Mononuclear cell (primary cell): ENCODE results near the gene RBCK1. TPM values are rescaled to one million over a fixed set of nuclear protein-coding genes. Genes with fewer than 3 reads are reported as not detected.
"Not testable (repeated sequence)": the region's sequence is repeated elsewhere in the genome, so short reads cannot be mapped to it uniquely, and the experiment has no call there.

Source experiments
- H3K27me3 ChIP-seq: 2 replicates; pipeline ENCODE4 v1.6.0; 2011; ENCODE audit warnings: low read length, control low read depth; ENCODE audit not compliant: insufficient read depth
- H3K4me1 ChIP-seq: 2 replicates; pipeline ENCODE4 v1.5.1; 2011; ENCODE audit warnings: mild to moderate bottlenecking, low read length, control low read depth; ENCODE audit not compliant: insufficient read depth
- H3K4me3 ChIP-seq: 2 replicates; pipeline ENCODE4 v1.5.1; 2011; ENCODE audit warnings: mild to moderate bottlenecking, low read length, moderate library complexity
- H3K9me3 ChIP-seq: 2 replicates; pipeline ENCODE4 v1.5.1; 2011; ENCODE audit warnings: low read depth, mild to moderate bottlenecking, control low read depth, low read length
- total RNA-seq: library from RNA; depleted of rRNA; stranded (reverse); fragments of >200 nt; gene quantifications from one replicate; pipeline ENCODE4 v1.2.3, GENCODE V29; 2012

RBCK1 gene
- total RNA-seq, 1 donor: 49.4 TPM

DNA sequence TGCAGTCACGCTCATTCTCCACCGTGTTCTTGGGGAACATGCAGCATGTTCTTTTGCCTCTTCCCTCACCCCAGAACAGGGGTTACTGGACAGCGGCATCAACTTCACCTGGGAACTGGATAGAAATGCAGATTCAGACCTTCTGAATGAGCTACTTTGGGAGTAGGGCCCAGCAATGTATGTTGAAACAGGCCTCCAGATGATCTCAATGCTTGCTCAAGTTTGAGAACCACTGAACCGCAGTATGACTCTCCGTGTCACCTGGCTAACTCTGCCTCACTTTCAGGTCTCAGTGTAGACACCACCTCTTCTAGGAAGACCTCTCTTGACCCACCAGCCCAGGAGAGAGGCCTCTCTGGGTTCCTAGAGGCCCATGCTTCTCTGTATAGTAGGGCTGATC lies 22.7 kb upstream of the RBCK1 start:
- H3K9me3 ChIP-seq: no peaks in the 10 kb centered on the region
- H3K4me1 ChIP-seq: peaks cover 4% of the 10 kb centered on the region
- H3K27me3 ChIP-seq: no peaks in the 10 kb centered on the region
- no peak overlapping the region for H3K4me3 ChIP-seq

DNA sequence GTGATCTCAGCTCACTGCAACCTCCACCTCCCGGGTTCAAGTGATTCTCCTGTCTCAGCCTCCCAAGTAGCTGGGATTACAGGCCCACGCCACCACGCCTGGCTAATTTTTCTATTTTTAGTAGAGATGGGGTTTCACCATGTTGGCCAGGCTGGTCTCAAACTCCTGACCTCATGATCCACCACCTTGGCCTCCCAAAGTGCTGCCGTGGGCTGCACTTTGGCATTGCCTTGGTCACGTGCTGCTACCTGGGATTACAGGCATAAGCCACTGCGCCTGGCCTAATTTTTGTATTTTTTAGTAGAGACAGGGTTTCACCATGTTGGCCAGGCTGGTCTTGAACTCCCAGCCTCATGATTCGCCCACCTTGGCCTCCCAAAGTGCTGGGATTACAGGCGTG lies 21.5 kb upstream of the RBCK1 start:
- not testable (repeated sequence) for H3K27me3 ChIP-seq, H3K4me3 ChIP-seq, H3K9me3 ChIP-seq

DNA sequence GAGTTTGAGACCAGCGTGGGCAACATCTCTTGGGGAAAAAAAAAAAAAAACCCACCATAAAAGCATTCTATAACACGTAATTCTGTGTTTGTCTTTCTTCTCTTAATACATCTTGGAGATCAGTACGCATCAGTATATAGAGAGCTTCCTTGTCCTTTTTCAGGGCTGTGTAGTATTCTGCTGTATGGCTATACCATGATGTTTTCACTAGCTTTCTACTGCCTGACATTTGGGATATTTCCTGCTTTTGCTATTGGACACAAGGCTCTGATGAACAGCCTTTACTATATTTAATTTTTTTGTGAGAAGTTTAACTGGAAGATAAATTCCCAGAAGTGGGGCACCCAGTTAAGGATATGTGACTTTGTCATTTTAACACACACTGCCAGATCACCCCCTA lies 20.6 kb upstream of the RBCK1 start:
- Histone ChIP-seq H3K27me3 (no peaks in the 10 kb centered on the region), H3K4me3 (no peak overlapping the region)

More for the DNA sequence above, 21.5 kb upstream of the RBCK1 start:
- not testable (repeated sequence) for H3K4me1 ChIP-seq

DNA sequence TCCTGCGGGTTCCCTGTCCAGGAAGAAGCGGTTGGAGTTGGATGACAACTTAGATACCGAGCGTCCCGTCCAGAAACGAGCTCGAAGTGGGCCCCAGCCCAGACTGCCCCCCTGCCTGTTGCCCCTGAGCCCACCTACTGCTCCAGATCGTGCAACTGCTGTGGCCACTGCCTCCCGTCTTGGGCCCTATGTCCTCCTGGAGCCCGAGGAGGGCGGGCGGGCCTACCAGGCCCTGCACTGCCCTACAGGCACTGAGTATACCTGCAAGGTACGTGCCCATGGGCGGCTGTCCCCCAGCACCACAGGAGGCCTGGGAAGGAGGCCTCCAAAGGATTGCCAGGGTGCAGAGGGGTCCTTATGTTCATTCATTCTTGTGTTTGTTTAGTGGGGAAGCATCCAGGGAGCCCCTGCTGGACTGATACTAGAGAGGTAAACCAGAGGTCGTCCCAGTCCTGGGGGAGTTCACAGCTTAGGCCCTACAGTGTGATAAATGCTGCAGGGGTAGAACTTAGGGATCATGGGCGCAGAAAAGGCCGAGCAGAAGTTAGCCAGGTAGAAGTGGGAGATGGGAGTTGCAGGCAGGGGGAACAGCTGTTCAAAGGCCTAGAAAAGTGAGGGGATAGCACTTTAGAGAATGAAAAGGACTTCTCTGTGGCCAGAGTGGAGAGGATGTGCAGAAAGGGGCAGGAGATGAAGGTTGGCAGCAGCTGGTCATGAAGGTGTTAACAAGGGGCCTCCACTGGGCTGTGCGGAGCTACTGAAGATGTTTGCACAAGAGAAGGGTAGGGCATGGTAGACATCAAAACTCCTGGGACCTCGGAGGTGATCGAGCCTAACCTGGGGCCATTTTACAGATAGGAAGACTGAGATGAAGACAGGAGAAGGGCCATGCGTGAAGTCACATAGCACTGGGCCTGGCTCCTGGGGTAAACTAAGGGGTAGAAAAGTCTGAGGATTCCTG lies 19.8 kb upstream of the RBCK1 start:
- no peaks in the 10 kb centered on the region for H3K9me3 ChIP-seq

More for the DNA sequence above, 20.6 kb upstream of the RBCK1 start:
- Histone ChIP-seq H3K9me3 (no peaks in the 10 kb centered on the region), H3K4me1 (no peaks in the 10 kb centered on the region)

DNA sequence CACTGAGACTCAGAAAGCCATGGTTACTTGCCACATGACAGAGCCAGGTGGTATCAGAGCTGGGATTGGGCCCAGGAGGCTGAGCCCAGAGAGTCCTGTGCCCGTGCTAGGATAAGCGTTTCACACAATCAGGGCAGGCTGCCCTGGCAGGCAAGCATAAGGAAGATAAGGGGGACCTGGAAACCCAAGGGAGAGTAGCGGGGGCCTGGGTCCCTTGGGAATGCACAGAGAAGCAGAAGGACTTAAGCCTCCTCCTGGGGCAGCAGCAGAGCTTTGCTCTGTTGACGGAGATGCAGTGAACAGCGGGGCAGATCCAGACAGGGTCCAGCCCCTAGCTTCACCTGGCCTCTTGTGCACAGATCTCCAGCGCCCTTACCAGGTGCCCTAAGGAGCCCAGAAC lies 18.9 kb upstream of the RBCK1 start:
- H3K27me3 ChIP-seq: no peaks in the 10 kb centered on the region
- H3K4me3 ChIP-seq: no peak overlapping the region
- no peaks in the 10 kb centered on the region for H3K9me3 ChIP-seq
- H3K4me1 ChIP-seq: no peaks in the 10 kb centered on the region

More for the DNA sequence above, 19.8 kb upstream of the RBCK1 start:
- Histone ChIP-seq H3K4me1 (no peaks in the 10 kb centered on the region), H3K27me3 (no peaks in the 10 kb centered on the region), H3K4me3 (no peak overlapping the region)

DNA sequence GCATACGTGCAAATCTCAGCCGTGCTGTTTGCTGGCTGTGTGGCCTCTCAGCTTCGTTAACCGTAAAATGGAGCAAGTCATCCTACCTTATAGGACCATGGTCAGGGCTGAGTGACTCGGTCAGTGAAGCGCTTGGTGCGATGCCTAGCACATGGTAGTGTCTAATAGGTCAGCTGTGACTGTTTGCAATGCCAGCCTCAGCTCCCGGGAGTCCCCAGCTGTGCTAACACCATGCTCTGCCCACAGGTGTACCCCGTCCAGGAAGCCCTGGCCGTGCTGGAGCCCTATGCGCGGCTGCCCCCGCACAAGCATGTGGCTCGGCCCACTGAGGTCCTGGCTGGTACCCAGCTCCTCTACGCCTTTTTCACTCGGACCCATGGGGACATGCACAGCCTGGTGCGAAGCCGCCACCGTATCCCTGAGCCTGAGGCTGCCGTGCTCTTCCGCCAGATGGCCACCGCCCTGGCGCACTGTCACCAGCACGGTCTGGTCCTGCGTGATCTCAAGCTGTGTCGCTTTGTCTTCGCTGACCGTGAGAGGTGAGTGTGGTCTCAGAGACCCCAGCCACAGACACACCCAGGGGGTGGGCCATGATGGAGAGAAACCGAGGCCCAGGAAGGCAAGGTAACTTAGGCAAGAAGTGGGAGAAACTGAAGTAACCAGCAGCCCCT lies 16.9 kb upstream of the RBCK1 start:
- Histone ChIP-seq H3K27me3 (no peaks in the 10 kb centered on the region), H3K9me3 (no peaks in the 10 kb centered on the region), H3K4me3 (no peak overlapping the region), H3K4me1 (no peaks in the 10 kb centered on the region)

DNA sequence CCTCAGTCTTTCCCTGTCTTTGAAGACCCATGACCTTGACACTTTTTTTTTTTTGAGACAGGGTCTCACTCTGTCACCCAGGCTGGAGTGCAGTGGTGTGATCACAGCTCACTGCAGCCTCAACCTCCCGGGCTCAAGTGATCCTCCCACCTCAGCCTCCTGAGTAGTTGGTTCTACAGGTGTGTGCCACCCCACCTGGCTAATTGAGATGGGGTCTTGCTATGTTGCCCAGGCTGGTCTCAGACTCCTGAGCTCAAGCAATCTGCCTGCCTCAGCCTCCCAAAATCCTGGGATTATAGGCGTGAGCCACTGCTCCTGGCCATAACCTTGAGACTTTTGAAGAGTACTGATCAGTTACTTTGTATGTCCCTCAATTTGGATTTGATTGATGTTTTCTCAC lies 14.8 kb upstream of the RBCK1 start:
- H3K4me1 ChIP-seq, H3K4me3 ChIP-seq, H3K27me3 ChIP-seq, H3K9me3 ChIP-seq: not testable (repeated sequence)

DNA sequence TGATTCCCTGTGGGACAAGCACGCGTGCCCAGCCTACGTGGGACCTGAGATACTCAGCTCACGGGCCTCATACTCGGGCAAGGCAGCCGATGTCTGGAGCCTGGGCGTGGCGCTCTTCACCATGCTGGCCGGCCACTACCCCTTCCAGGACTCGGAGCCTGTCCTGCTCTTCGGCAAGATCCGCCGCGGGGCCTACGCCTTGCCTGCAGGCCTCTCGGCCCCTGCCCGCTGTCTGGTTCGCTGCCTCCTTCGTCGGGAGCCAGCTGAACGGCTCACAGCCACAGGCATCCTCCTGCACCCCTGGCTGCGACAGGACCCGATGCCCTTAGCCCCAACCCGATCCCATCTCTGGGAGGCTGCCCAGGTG lies 11.9 kb upstream of the RBCK1 start:
- Histone ChIP-seq H3K4me3 (no peak overlapping the region), H3K9me3 (no peaks in the 10 kb centered on the region), H3K4me1 (no peaks in the 10 kb centered on the region), H3K27me3 (no peaks in the 10 kb centered on the region)

DNA sequence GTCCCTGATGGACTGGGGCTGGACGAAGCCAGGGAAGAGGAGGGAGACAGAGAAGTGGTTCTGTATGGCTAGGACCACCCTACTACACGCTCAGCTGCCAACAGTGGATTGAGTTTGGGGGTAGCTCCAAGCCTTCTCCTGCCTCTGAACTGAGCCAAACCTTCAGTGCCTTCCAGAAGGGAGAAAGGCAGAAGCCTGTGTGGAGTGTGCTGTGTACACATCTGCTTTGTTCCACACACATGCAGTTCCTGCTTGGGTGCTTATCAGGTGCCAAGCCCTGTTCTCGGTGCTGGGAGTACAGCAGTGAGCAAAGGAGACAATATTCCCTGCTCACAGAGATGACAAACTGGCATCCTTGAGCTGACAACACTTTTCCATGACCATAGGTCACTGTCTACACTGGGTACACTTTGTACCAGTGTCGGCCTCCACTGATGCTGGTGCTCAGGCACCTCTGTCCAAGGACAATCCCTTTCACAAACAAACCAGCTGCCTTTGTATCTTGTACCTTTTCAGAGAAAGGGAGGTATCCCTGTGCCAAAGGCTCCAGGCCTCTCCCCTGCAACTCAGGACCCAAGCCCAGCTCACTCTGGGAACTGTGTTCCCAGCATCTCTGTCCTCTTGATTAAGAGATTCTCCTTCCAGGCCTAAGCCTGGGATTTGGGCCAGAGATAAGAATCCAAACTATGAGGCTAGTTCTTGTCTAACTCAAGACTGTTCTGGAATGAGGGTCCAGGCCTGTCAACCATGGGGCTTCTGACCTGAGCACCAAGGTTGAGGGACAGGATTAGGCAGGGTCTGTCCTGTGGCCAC lies 11.3 kb upstream of the RBCK1 start:
- H3K27me3 ChIP-seq: no peaks in the 10 kb centered on the region
- peaks cover 1% of the 10 kb centered on the region for H3K4me1 ChIP-seq

DNA sequence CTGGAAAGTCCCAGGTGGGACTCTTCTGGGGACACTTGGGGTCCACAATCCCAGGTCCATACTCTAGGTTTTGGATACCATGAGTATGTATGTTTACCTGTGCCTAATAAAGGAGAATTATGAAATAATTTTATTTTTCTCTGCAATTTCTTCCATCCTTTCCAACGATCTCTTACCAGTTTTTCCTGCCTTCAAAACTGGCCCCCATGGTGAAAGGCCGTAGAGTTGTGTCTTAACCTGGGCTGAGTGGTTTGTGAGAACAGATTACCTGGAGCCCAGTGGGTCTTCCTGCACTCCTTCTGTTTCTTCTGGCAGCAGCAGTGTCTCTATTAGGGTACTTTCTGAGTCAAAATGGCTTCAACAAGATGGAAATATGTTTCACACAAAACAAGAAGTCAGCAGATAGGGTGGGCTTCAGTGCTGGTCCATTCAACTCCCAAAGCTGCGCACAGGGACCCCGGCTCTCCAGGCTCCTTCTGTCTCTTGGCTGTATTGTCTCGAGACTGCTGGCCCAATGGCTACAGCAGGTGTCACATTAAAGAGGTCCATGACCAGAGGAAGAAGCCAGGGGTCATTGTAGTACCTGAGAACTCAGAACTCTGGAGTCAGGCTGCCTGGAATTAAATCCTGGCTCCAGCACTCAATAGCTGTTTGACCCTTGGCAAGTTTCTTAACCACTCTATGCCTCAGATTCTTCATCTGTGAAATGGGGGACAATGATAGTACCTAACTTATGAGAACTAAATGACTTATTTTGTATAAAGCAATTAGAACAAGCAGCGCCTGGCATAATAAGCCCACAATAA lies 10.5 kb upstream of the RBCK1 start:
- Histone ChIP-seq H3K27me3 (no peaks in the 10 kb centered on the region), H3K9me3 (no peaks in the 10 kb centered on the region), H3K4me1 (peaks cover 9% of the 10 kb centered on the region), H3K4me3 (no peak overlapping the region)

More for the DNA sequence above, 11.3 kb upstream of the RBCK1 start:
- Histone ChIP-seq H3K9me3 (no peaks in the 10 kb centered on the region), H3K4me3 (no peak overlapping the region)

DNA sequence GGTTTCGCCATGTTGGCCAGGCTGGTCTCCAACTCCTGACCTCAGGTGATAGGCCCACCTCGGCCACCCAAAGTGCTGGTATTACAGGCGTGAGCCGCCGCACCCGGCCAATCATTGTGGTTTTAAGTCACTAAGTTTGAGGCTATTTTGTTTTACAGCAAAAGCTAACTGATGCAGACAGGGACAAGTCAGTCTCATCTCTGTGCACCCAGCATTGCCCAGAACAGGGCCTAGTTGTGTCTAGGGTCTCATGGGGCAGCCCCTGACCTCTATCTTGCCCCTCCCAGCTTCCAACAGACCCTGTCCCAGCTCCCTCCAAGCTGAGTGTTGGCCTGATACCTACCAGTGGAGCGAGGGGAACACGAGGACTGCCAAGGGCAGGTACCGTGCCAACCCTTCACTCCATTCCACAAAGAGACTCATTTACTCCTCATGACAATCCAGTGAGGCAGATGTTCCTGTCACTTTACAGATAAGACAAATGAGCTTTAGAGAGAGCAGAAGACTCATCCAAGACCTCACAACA lies 8.9 kb upstream of the RBCK1 start:
- H3K4me1 ChIP-seq: peaks cover 12% of the 10 kb centered on the region
- H3K4me3 ChIP-seq: no peak overlapping the region
- H3K27me3 ChIP-seq: no peaks in the 10 kb centered on the region
- no peaks in the 10 kb centered on the region for H3K9me3 ChIP-seq

DNA sequence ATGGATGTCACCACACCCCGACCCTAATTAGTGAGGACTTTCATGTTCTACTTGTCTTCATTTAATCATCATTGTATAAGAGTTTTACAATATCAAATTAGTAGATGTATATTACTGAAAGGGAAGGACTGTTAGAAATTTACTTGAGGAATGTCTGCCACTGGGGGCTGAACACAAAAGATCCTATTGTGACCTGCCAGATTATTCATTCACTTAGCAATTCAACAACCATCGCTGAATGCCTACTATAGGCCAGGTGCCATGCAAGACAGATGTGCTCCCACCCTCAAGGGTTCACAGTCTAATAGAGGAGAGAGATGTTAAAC lies 8.0 kb upstream of the RBCK1 start:
- no peaks in the 10 kb centered on the region for H3K9me3 ChIP-seq
- H3K27me3 ChIP-seq: no peaks in the 10 kb centered on the region
- H3K4me1 ChIP-seq: peaks cover 12% of the 10 kb centered on the region
- H3K4me3 ChIP-seq: no peak overlapping the region

DNA sequence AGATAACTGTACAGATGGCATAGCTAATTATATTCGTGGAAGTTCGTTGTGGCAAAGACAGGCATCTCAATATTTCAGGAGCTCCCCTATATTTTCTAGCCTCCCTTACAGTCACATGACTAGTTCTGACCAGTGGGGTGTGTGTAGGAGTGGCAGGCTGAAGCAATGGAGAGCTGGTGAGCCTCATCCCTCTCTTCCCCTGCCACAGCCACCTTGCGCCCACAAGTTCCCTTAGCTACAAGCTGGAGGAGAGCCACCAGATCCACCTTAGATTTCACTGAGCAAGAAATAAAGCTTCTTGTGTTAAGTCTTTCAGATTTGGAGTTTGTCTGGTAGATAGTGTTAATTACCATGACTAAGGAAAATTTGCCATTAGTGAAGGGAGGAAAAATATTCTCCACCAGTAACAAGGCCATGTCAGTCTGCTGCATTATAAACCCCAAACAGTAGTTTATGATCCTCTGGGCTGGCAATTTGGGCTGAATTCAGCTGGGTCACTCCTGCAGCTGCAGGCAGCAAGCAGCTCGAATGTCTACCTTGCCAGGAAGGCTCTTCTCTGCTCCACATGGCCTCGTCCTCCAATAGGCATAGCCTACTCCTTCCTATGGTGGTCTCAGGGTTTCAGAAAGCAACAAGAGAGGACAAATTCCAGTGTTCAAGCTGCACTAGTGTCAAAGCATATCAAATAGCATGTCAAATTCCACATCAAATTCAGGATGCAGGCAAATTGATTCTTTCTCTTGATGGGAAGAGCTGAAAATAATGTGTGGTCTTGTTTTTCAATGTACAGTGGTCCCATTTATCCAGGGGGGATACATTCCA lies 7.4 kb upstream of the RBCK1 start:
- peaks cover 12% of the 10 kb centered on the region for H3K4me1 ChIP-seq
- H3K4me3 ChIP-seq: no peak overlapping the region
- no peaks in the 10 kb centered on the region for H3K27me3 ChIP-seq
- no peaks in the 10 kb centered on the region for H3K9me3 ChIP-seq
